ENCODE results near the gene CRYGC.
"Not testable (repeated sequence)": the region's sequence is repeated elsewhere in the genome, so short reads cannot be mapped to it uniquely, and the experiment has no call there.

Gene CRYGC

GRCh38 chr2:208136716-208137094 lies 7.1 kb upstream of the CRYGC start:
- DNase-seq (ENCODE audit: low read depth) = no peak

- no peak for DNase-seq (ENCODE audit: low read depth)
These were observed 6.4 kb upstream of the CRYGC start for GRCh38 chr2:208135794-208136715.

GRCh38 chr2:208134928-208135586 lies 5.4 kb upstream of the CRYGC start:
- DNase-seq (ENCODE audit: low read depth) = no peak

- no peak for DNase-seq (ENCODE audit: low read depth)
These were observed 1.1 kb upstream of the CRYGC start for GRCh38 chr2:208130712-208131110.

GRCh38 chr2:208128136-208128535 lies 1.5 kb downstream of the CRYGC start:
- DNase-seq (ENCODE audit: low read depth) = no peak

- no peak for DNase-seq (ENCODE audit: low read depth)
These were observed 2.5 kb downstream of the CRYGC start for GRCh38 chr2:208127090-208127489.

- no peak for DNase-seq (ENCODE audit: low read depth)
These were observed 4.4 kb downstream of the CRYGC start for GRCh38 chr2:208125251-208125650.

GRCh38 chr2:208124013-208124715 lies 5.5 kb downstream of the CRYGC start, which contains the start of gene CRYGD:
TSS of gene CRYGD (minus strand) at chr2:208124524. CDS start at chr2:208124473, 51 bp downstream.
- not testable (repeated sequence) for DNase-seq (ENCODE audit: low read depth)

GRCh38 chr2:208122248-208122647 lies 7.4 kb downstream of the CRYGC start:
- no peak for DNase-seq (ENCODE audit: low read depth)

- no peak for DNase-seq (ENCODE audit: low read depth)
These were observed 10.7 kb downstream of the CRYGC start for GRCh38 chr2:208118918-208119317.

GRCh38 chr2:208117390-208117789 lies 12.2 kb downstream of the CRYGC start:
- DNase-seq (ENCODE audit: low read depth) = not testable (repeated sequence)

GRCh38 chr2:208112969-208113368 lies 16.7 kb downstream of the CRYGC start:
- no peak for DNase-seq (ENCODE audit: low read depth)

GRCh38 chr2:208112273-208112745 lies 17.3 kb downstream of the CRYGC start:
- DNase-seq (ENCODE audit: low read depth) = not testable (repeated sequence)

GRCh38 chr2:208103616-208104015 lies 26.0 kb downstream of the CRYGC start:
- no peak for DNase-seq (ENCODE audit: low read depth)

GRCh38 chr2:208101716-208102631 lies 27.7 kb downstream of the CRYGC start:
- DNase-seq (ENCODE audit: low read depth) = no peak

GRCh38 chr2:208099682-208100470 lies 29.8 kb downstream of the CRYGC start:
- no peak for DNase-seq (ENCODE audit: low read depth)

- DNase-seq (ENCODE audit: low read depth) = not testable (repeated sequence)
These were observed 30.9 kb downstream of the CRYGC start for GRCh38 chr2:208098701-208099100.

- DNase-seq (ENCODE audit: low read depth) = no peak
These were observed 31.4 kb downstream of the CRYGC start for GRCh38 chr2:208098267-208098666.

- DNase-seq (ENCODE audit: low read depth) = peak; percentile 59
These were observed 31.8 kb downstream of the CRYGC start for GRCh38 chr2:208097801-208098200.

GRCh38 chr2:208097313-208097712 lies 32.3 kb downstream of the CRYGC start:
- DNase-seq (ENCODE audit: low read depth) = no peak
